NCI-H345 treated with DMSO at 0.1 percent for 48 hours (cell line): ENCODE data around the gene CA12.
"Not testable (repeated sequence)": the region's sequence is repeated elsewhere in the genome, so short reads cannot be mapped to it uniquely, and the experiment has no call there.

Source experiments
- DNase-seq: peaks from one replicate; lab custom pipeline; 2025; ENCODE audit not compliant: unreplicated experiment; lab: John Stamatoyannopoulos, UW

Gene CA12

DNA sequence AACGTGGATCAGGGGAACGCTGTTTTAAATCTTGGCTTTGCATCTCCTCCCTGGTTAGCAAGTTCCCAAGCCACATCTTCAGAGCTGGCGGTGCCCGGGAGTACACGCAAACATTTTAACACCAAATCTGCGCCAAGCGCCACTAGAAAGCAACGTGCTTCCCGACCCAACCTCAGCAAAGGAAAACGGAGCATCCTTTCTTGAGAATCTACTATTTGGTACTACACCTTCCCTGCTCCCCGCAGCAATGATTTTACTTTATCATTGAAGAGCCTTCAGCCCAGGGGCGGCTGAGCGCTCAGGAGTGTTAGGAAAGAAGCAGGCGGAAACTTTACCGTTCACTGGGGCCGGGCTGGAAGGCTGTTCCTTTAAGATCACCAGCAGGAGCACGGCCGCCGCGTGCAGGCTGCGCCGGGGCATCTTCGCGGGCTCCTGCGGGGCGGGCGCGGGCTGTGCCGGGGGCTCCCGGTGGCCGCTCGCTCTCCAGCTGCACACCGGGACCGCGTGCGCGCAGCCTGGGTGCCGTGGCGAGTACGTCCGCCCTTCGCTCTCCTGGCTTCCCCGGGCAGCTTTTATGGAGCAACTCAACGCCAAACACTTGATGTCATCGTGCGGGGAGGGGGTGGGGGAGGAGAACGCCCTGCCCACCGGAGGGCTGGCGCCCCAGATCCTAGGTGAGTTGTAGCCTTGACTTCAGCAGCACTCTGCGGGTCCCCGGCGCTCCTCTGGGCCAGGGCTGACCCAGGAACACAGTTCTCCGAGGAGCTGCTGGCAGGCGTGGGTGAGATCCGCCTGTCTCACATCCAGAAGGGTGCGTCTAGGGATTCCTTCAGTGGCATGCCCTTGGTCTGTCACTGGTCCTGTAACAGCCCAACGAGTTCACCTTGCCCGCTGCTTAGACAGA is at the start of gene CA12:
Gene CA12 (minus strand): TSS at position 546 of the 904 bp plus-strand sequence. CDS start 126 bp downstream, at position 420.
- DNase-seq: no peak

- no peak for DNase-seq
These were observed 49.3 kb upstream of the CA12 start for GRCh38 chr15:63430766-63431451.

GRCh38 chr15:63426552-63426951 is 44.9 kb upstream of the CA12 start:
- no peak for DNase-seq

- DNase-seq: no peak
These were observed 43.9 kb upstream of the CA12 start for GRCh38 chr15:63425426-63425985.

DNA sequence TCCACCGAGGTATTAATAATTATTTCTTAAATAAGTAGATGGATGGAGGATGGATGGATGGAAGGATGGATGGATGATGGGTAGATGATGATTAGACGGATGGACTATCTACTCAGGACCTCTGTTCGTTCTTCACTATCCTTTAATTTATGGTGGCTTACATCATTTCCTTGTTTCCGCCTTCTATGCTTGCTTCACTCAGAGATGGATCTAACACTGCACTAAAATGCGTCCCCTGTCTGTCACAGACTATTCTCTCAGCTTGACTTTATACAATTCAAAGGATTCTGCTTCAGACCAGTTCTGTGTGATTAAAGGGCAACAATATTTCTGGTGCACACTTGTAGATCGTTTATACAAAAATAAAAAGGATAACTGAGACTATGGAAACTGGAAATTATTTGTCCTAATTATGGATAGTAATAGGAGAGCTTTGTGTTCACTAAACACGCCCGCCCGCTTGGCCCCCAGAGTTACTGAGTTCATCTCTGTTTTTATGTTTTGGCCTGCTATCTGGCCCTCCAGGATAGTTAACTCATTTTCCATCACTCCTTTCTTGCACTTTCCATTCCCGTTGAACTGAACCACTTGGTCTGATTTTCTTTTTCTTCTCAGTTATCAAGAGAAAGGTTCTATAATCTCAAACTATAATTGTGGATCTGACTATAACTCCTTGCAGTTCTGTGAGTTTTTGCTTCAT is 41.4 kb upstream of the CA12 start:
- no peak for DNase-seq

GRCh38 chr15:63421433-63421832 is 39.8 kb upstream of the CA12 start:
- DNase-seq: no peak

- DNase-seq: no peak
These were observed 38.7 kb upstream of the CA12 start for GRCh38 chr15:63420333-63420747.

DNA sequence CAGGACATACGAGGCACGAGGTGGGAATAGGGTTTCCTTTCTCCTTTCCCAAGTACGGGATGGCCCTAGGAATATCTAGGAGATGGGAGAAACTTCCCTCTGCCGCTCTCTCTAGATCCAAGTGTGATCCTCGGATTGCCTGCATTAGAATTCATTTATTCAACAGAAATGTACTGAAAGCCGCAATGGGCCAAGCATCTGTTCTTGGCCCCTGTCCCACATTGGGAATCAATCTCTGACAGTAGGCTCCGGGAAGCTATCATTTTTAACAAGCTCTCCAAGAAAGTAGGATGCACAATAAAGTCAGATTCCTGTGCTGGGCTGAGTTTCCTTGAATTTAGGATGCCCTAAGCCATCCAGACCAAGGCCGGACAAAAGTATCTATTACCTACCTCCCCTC is 37.2 kb upstream of the CA12 start:
- DNase-seq: no peak

- DNase-seq: no peak
These were observed 36.1 kb upstream of the CA12 start for GRCh38 chr15:63417721-63418120.

DNA sequence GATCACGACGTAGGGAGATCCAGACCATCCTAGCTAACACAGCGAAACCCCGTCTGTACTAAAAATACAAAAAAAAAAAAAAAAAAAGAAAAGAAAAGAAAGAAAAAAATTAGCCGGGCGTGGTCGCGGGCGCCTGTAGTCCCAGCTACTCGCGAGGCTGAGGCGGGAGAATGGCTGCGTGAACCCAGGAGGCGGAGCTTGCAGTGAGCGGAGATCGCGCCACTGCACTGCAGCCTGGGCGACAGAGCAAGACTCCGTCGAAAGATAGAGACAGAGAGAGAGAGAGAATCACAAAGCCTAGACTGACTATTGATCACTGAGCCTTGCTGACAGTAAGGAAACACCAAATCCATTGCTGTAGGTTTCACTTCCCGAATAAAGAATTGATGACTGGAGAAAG is 35.6 kb upstream of the CA12 start:
- not testable (repeated sequence) for DNase-seq

DNA sequence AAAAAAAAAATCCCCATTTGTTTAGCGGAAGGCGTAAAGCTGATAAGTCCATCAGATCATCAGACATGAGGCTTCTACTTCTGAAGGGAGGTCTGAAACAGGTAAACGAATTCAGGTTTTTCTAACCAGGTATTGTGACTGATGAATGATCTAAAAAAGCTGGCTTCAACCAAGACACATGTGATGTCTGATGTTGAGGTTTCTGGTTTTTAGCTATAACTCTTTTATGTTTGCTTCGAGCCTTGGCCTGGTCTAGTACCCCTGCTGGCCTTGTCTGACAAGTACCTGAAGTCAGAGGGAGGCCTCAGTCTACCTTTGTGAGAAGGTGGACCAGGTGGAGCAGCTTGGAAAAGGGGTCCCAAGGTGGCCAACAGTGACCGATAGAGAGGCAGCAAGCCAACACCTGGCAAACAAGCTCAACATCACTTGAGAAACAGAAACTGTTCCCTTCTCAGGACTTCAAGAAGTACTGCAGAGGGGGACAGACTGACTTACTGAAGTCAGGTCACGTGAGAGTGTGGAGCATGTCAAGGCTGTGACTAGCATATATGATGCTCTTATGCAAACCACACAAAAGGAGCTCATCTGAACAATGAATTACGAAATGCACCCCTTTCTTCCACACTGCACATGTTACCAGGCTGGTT is 33.0 kb upstream of the CA12 start:
- DNase-seq: no peak

DNA sequence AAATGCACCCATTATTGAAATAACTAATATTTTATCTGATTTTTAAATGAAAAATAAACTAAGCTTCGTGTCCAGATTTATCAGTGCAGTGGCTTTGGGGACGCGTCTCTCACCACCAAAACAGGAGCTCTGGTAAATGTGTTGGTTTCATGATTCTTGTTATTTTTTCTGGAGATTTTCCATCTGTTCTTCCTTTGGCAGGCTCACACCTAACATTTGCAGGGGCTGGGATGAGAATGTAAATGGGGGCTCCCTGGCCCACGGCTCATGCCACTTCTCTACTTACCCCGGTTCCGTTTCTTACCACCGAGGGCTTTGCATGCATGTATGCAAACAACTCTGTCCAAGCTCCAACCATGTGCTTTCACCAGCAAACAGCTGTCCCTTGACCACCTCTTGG is 30.9 kb upstream of the CA12 start:
- no peak for DNase-seq

- DNase-seq: no peak
These were observed 30.2 kb upstream of the CA12 start for GRCh38 chr15:63411866-63412265.

GRCh38 chr15:63409179-63409578 is 27.5 kb upstream of the CA12 start:
- DNase-seq: no peak

GRCh38 chr15:63408524-63408923 is 26.9 kb upstream of the CA12 start:
- no peak for DNase-seq

DNA sequence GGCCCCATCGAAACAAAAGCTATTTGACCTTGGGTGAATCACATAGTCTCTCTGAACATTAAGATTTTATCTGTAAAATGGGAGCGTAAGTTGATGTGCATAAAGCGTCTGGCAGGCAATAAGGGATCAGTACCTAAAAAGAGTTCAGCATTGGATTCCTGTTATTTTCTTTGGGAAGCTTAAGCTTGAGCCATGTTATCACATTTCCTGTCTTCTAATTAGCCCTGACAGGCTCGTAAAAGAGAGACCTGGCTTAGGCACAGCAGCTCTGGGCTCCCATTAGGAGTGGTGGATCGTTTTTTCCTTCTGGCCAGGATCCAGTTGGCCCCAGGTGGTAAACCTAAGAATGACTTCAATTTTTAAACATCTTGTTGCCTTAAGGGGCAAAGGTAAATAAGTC is 26.0 kb upstream of the CA12 start:
- DNase-seq: peak; percentile 5

- DNase-seq: no peak
These were observed 24.2 kb upstream of the CA12 start for GRCh38 chr15:63405683-63406390.

DNA sequence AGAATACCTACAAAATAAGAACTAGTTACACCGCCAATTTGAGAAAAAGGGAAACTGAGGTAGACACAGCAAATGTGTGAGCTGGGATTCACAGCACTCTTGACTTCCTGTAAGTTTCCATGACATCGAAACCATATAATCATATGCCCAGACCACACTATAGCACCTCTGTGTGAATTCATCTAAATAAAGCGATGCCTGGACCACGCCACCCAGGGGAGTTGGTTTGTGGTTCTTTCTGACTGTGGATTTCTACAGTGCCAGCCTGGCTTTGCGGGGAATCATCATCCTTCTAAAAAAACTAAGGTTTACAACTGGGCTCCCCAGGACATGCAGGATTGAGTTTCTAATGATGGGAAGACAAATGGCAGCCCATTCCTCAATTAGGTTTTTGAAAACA is 23.5 kb upstream of the CA12 start:
- no peak for DNase-seq

GRCh38 chr15:63403254-63403945 is 21.8 kb upstream of the CA12 start:
- DNase-seq: no peak
